Measurements from ENCODE around the gene TSACC.
"Not testable (repeated sequence)": the region's sequence is repeated elsewhere in the genome, so short reads cannot be mapped to it uniquely, and the experiment has no call there.

Gene TSACC

DNA sequence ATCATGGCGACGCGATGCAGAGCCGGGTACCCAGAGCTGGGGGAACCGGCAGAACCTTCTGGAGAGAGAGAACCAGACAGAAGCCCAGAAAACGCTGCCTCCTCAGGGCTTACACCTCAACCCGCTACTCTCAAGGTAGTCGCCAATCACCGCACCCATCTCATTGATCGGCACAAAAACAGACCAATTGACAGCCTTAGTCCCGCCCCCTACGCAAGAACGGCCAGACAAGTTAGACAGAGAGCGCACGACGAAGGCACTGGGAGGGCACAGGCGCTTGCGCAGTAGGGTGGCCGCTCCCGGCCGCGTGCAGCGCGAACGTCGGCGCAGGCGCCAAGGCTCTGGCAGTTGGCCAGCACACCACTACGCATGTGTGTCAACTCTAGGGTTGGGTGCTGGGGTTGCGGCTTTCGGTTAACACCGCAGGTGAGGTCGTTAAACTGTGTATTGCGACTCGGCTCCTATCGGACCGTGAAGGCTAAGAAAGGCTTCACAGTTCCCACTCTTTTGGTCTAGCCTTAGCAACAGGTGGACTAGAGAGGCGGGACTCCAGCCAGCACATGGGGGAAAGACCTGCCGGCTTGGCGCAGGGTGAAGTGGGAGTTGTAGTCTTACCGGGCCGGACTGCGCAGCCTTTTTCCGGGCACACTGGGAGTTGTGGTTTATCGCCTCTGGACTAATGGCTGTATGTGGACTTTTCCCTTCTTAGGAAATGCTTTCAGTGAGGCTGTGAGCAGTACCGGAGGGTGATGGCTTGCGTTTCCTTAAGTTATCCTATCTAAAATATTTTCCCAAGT lies at the start of gene TSACC, which contains the start of gene CCT3:
Gene TSACC (plus strand): TSS at position 347 of the 797 bp plus-strand sequence. CDS start 1,232 bp downstream, outside the sequence.
Gene CCT3 (minus strand): TSS at position 113 of the 797 bp plus-strand sequence. CDS start 108 bp downstream, at position 5.
- peak; percentile 100 for DNase-seq (ENCODE audit: low spot score)

DNA sequence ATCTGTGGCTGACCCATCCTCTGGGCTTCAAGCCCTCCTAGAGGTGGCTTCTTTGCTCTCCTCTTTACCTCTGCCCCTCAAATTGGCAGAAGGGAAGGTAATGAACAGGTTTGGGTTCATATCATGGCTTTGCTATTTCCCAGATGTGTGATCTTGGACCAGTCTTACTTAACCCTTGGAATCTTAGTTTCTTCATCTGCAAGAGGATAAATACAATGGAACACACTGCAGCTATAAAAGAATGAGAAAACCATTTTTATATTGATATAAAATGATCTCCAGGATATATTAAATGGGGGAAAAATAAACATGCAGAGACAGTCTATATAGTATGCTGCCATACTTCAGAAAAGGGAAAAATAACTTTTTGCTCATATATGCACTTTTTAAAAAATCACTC lies 48.5 kb upstream of the TSACC start:
- no peak for DNase-seq (ENCODE audit: low spot score)

DNA sequence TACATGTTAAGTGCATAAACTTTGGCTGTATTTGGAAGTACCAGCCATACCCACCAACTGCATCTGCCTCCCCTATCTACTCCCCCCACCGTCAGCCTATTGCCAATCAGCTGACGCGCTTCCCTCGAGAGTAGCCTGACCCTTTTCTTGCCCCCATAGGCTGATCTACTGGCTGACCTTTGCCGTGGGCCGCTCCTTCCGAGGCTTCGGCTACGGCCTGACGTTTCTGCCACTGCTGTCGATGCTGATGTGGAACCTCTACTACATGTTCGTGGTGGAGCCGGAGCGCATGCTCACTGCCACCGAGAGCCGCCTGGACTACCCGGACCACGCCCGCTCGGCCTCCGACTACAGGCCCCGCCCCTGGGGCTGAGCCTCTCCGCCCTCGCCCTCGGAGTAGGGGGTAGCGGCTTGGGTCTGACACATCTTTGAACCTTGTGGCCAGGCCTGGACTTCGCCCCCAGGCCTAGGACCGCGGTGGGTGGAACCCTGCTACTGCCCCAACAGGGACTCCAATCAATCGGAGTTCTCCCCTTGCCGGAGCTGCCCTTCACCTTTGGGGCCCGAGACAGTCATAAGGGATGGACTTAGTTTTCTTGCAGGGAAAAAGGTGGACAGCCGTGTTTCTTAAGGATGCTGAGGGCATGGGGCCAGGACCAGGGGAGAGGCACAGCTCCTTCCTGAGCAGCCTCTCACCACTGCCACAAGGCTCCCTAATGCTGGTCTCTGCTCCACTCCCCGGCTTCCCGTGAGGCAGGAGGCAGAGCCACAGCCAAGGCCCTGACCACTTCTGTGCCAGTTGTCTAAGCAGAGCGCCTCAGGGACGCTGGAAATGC lies 46.9 kb upstream of the TSACC start:
- DNase-seq (ENCODE audit: low spot score), result peak; percentile 91

DNA sequence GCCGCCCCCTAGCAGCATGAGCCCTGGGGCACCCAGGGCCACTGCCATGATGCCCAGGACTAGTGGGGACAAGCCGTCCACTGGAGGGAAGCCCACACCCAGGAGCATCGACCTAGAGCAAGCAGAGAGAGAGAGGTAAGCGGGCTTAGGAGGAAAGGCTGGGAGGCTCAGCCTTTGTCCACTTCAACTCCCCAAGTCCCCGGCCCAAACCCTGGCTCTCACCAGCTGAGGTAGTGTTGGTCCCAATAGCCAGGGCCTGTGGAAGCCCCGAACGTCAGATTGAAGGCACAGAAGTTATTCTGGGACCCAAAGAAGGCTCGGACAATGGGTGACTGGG lies 45.3 kb upstream of the TSACC start:
- no peak for DNase-seq (ENCODE audit: low spot score)

DNA sequence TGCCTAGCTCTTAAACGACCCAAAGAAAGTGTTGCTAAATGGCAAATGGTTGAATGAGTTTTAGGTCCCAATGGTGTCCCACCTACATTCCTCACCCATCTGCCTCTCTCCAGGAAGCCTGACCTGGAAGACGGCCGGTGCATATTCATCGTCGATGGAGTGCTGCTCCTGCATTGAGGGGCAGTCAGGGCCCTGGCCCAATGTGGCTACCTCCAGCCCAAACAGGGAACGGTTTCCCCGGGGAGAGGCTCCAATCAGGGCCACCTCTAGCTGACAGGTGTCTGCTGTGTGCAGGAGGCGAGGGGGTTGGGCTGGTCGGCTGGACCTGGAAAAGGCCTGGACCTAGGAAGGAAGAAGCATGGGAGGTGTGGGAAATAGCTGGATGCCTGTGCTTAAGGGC lies 44.4 kb upstream of the TSACC start:
- DNase-seq (ENCODE audit: low spot score), result no peak

DNA sequence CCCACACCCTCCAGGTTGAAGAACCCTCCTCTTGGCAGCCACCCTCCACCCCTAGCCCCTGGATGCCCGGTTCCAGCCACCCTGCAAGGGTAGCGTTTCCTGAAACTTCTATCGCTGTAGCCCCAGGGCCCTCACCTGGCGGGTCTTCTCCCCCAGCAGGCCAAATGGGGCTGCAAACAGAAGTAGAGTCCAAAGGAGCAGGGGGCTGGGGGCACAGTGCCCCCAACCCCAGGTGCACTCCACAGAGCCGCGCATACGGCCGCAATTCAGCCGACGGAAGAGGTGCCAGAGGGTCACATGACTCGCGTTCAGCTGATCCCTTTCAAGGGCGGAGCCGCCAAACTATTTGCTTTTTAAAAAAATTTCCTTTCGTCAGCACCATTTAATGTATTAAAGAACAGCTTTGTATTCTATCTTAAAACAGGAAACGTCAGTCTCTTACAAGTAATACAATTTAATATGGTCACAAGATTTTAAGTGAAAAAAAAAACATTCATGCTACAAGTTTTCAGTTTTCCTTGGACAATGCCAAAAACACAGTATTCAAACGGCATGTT lies 42.9 kb upstream of the TSACC start, which contains the start of gene GLMP:
Gene GLMP (minus strand): TSS at position 289 of the 557 bp plus-strand sequence. CDS start 34 bp downstream, at position 255.
- DNase-seq (ENCODE audit: low spot score), result peak; percentile 78

DNA sequence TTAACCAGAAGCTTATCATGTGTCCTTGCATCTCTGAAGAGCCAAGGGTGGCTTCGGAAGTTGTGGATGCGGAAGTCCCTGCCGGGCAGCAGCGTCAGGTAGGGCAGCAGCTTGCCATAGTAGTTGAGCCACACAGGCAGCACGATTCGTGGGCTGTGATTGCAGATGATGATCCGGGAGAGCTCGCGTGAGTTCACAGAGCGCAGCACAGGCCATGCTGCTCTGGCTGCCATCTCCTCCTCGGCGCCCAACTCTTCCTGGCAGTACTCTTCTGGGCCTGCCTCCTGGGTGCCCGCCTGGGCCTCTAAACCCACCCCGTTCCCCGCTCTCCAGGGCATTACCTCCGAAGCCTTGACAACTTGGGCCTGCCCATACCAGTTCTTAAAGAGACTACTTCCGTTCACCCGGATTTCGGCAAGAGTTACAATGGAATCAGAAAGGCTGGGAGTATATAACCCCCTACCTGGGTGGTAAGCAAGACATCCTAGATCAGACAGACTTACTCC lies 39.4 kb upstream of the TSACC start, which contains the start of gene VHLL:
Gene VHLL (minus strand): TSS at position 456 of the 506 bp plus-strand sequence. CDS start 118 bp downstream, at position 338.
- DNase-seq (ENCODE audit: low spot score), result no peak

DNA sequence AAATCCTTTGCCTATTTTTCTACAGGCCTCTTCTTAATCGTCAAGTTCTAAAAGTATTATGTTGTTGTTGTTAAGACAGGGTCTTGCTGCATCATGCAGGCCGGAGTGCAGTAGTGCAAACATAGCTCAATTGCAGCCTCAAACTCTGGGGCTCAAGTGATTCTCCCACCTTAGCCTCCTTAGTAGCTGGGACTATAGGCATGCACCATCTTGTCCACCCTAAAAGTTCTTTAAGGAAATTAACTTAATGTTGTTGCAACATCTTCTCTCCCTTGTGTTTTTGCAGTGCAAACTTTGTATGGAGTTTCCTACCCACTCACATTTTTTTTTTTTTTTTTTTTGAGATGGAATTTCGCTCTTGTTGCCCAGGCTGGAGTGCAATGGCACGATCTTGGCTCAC lies 35.1 kb upstream of the TSACC start:
- no peak for DNase-seq (ENCODE audit: low spot score)

DNA sequence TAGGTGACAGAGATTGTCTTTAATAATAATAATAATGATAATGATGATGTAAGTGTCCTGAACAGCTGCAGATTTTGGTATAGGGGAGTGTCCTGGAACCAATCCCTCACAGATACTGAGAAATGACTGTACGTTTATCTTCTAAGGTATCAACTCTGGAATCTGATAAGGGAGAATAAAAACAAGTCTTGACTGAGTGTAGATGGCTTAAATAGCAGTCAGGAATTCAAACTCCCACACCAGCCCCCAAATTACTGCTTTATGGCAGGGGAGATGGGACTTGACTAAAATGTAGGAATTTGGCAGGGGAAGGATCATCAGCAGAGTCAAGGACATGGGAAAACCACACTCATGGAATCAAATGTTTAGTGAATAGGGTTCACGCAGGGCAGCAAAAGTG lies 33.1 kb upstream of the TSACC start:
- DNase-seq (ENCODE audit: low spot score), result no peak

DNA sequence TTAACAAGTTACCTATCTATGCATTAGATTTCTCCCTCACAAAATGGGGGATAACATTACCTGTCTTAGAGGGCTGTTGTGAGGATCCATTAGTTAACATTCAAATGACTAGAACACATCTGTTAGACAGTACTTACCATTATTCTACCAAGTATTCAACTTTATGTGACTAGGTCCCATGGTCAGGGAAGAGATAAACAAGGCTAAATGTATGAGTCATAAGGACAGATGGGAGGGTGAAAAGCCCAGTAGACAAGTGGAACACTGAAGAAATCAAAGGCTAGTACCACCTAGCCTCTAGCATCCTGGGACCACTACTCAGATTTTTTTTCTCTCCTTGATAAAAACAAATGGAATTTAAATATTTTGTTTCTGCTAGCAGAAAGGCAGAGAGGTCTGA lies 30.2 kb upstream of the TSACC start:
- peak; percentile 79 for DNase-seq (ENCODE audit: low spot score)

DNA sequence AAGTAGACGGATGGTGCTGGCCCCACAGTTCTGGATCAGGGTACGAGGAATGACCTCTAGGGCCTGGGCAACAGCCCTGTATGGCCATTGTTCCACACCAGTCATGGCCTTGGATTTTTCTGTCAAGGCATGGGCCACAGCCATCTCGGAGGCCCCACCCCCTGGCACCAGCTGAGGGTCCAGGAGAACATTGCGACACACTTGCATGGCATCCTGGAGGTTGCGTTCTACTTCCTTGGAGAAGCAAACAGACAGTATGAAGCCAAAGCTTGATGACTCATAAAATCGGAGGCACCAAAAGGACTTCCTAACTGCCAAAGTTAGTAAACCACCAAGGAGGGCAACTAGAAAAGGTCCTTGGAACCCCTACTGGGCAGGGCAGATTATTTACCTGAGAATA lies 27.4 kb upstream of the TSACC start:
- DNase-seq (ENCODE audit: low spot score), result no peak

DNA sequence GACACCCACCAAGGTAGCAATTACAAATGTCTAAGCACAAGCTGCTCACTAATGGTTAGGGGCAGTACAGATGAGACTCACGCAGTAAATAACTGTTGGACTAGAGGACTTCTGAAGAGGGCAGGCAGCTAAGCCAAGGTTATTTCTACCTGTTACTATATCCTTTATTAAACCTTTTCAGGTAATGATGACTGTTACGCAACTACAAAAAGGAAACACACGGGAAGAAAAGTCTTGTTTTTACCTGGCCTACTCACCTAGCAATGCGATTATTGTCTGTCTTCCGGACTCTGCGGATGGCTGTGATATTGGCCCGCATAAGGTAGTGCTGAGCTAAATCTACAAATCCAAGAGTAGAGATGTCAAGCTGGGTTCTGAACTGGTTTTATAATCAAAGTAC lies 21.4 kb upstream of the TSACC start:
- no peak for DNase-seq (ENCODE audit: low spot score)

DNA sequence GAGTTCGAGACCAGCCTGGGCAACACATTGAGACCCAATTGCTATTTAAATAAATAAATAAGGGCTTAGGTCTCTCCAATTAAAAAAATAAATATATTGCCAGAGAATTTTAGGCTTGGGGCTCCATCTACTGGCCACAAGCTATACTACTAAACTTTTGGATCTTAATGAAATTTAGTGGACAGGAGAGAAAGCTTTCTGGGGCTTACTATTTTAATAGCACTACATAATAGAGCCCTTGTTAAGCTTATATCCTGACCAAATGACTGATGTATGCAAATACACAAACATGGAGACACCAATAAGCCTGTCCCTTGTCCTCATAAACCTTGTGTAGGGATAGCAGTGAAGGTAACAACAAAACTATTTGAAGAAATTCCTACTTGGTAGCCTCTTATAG lies 18.7 kb upstream of the TSACC start:
- DNase-seq (ENCODE audit: low spot score), result peak; percentile 82

DNA sequence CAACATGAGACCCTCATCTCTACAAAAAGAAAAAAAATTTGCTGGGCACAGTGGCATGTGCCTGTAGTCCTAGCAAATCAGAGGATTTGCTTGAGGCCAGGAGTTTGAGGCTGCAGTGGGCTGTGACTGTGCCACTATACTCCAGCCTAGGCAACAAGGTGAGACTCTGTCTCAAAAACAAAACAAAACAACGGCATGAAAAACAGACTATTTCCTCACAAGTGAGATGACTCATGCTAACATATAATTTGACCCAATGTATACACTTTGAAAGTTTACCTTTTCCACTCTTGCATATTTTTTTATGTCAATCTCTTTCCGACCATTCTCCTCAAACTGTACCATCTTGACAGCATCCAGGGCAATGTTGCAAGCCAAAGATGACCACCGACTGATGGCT lies 17.8 kb upstream of the TSACC start:
- no peak for DNase-seq (ENCODE audit: low spot score)

DNA sequence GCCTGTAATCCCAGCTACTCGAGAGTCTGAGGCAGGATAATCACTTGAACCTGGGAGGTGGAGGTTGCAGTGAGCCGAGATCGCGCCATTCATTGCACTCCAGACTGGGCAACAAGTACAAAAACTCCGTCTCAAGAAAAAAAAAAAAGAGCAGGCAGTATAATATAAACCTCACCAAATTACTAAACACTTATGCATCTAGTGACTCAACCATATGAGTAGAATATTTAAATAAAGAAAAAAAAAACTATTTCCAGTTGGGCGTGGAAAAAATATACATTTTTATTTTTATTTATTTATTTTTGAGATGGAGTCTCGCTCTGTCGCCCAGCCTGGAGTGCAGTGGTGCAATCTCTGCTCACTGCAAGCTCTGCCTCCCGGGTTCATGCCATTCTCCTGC lies 15.1 kb upstream of the TSACC start:
- DNase-seq (ENCODE audit: low spot score), result not testable (repeated sequence)

DNA sequence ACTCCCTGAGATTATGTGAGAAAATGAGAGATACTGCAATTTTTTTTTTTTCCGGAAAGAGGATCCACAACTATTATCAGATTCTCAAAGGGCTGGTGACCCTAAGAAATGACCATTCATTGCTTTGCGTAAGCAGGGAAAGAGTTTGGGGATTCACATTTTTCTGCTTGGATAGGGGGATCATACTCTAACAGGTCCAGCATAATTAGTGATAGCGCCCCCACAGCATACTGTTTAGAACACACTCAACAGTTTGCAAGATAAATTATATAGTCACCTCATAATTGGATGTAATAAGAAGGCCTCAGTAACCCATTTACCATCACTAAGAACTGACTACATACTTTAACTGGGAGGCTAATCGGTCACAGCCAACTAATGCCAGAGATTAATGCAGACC lies 2.1 kb upstream of the TSACC start:
- DNase-seq (ENCODE audit: low spot score), result no peak

DNA sequence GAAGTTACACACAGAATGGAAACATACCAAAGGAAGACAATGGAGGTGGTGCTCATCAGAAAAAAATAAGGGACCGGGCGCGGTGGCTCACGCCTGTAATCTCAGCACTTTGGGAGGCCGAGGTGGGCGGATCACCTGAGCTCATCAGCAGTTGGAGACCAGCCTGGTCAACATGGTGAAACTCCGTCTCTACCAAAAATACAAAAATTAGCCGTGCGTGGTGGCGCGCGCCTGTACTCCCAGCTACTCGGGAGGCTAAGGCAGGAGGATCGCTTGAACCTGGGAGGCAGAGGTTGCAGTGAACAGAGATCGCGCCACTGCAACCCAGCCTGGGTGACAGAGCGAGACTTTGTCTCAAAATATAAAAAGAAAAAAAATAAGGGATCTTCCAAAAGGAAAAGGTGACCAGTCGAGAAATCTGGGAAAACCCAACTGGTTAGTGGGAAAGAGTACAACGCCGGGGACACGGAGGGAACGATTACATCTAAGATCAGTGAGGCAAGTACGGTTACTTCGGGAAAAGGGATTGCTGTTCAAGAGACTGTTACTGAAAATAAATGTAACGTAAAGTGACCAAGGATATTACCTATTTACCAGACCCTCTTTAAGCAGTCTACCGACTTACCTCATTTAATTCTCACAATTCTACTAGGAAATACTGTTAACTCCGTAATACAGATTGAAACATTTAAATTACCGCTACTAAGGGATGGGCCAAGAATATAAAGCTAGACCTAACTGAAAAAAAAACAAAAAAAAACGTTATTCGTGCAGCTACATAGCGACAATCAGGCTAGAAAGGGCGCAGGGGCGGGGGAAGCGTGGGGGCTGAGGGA lies 1.1 kb upstream of the TSACC start:
- no peak for DNase-seq (ENCODE audit: low spot score)

DNA sequence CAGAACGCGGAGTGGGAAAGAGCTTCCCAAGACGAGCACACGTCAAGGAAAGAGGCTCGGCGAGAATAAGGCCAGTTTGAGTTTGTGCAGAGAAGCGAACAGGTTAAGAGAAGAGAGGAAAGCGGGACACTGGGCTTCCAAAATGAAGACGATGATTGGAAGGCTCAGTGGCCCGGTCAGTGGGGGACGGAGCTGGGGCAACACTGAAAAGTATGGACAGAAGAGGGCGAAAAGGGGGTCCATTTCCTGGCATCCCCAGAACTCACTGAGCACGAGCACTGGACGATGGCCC lies 492 bp upstream of the TSACC start:
- no peak for DNase-seq (ENCODE audit: low spot score)

DNA sequence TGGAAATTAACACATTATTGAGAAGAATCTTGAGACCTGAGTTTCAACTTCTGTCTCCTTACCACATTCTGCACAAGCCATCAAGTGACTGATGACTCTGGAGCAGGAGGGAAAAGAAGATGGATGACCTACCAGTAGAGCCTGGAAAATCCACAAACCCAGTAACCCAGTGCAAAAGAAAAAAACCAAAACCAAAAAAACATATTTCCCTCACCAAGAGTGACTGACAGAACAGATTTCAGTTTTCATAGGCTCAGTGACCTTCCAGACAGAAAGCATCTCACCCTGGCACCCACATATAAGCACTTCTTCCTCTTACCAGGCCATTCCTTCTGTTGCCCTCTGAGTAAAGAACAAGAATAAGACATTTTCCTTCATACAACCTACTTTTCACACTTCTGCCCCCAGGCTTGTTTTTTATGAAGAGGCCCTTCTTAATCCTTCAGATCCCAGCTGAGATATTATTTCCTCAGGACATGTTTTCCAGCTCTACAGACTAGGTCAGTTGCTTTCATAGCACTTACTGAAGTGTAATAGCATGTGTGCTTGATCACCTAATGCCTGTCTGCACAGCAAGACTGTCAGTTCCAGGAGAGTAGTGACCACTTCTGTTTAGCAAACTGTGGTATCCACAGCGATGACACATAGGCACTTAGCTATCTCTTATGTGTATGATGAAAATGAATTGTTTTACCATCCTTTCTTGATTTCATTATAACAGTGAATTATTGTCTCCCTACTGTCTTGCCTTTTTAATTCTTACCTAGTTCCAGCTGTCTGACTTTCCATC lies 4.0 kb downstream of the TSACC start:
- no peak for DNase-seq (ENCODE audit: low spot score)

DNA sequence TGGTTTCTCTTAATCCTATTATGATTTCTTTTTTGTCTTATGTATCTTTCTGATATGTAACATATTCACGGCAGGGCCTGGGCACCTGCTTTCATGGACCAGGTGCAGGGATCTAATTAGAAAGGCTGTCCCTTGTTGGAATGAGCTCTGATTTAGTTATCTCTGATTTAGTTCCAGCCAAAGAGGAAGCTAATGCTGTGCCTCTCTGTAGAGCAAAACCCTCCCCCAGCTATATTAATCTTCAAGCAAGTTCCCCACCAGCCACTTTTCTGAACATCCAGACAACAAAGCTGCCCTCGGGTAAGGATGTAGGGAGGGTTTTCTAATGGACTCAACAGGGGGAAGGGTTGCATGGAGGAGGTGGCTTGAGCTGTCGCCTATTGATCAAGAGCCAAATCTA lies 6.1 kb downstream of the TSACC start:
- no peak for DNase-seq (ENCODE audit: low spot score)

DNA sequence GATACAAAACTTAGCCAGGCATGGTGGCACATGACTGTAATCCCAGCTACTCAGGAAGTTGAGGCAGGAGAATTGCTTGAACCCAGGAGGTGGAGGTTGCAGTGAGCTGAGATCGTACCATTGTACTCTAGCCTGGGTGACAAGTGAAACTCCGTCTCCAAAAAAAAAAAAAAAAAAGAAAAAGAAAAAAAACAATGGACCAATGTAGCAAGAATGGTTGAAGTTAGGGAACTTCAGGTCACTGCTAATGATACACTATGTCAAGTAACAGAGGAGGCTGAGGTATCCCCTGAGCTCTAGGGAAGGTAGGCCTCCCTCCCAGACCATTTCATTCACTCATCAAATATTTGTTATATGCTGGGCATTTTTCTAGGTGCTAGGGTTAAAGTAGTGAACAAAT lies 7.7 kb downstream of the TSACC start:
- DNase-seq (ENCODE audit: low spot score), result not testable (repeated sequence)

Measured in COLO829 (cell line).